ENCODE measurements around the gene MME. TPM values are rescaled to one million over a fixed set of nuclear protein-coding genes. Genes with fewer than 3 reads are reported as not detected.

MME gene
- total and polyA plus RNA-seq, 10 of the 15 experiments (the other 5 are each of a cell fraction or from before 2014, with no cell fraction given), result under 0.01 to 0.23 (median 0.09) TPM; not detected in 3

DNA sequence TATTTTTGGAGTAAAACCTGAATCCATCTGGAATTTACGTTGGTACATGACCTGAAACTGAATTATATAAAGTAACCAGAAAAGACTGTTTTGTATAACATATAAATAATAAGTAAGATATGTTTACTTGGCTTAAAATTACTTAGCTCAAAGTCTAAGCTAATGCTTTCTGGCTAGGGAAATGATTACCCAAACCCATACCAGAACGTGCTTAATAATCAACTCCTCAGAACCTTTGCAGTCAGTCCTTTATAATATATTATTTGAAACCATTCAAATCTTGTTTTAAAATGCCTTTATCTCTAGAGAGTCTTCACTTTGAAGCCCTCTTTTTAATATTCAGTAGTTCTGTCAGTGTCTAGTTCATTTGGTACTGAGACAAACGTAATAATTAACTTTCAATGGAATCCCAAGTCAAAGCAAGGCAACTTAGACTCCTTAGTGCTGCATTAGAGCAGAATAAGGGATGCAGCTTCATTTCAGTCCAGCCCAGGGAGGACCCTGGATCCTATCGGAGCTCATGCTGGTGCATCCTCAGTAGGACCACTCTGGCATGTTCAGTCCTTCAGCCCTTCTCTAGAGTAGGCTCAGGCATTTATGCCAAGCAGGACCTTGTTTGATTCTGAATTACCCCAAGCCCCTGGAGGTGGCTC lies 81.6 kb downstream of the MME start:
- no peaks in the 10 kb centered on the region for H3K27me3 ChIP-seq (replicated peaks in 1 of 2; ENCODE audit: control insufficient read depth in 2 of 2, insufficient read depth in 2 of 2, low read length in 1 of 2)
- no peak overlapping the region for H3K4me3 ChIP-seq
- H2AFZ ChIP-seq (ENCODE audit: control insufficient read depth, low read depth, low read length), result no peak overlapping the region
- under 1% methylated on average over 4 of the region's 4 CpGs for WGBS (ENCODE audit: insufficient coverage, insufficient replicate concordance, low lambda C conversion rate, missing lambda C conversion rate)
- no peak for TF ChIP-seq RELA (IDR thresholded peaks at IDR 0.05; ENCODE audit: borderline replicate concordance, partially characterized antibody)
- TF ChIP-seq TCF3 (IDR thresholded peaks at IDR 0.05; ENCODE audit: borderline replicate concordance, insufficient read depth, low read depth, low read length), result no peak
- no peak for TF ChIP-seq FOXK2 (IDR thresholded peaks at IDR 0.05)
- TF ChIP-seq SUPT20H (IDR thresholded peaks at IDR 0.05; ENCODE audit: borderline replicate concordance, control insufficient read depth, low read depth, low read length), result no peak
- TF ChIP-seq, protein P1, sequence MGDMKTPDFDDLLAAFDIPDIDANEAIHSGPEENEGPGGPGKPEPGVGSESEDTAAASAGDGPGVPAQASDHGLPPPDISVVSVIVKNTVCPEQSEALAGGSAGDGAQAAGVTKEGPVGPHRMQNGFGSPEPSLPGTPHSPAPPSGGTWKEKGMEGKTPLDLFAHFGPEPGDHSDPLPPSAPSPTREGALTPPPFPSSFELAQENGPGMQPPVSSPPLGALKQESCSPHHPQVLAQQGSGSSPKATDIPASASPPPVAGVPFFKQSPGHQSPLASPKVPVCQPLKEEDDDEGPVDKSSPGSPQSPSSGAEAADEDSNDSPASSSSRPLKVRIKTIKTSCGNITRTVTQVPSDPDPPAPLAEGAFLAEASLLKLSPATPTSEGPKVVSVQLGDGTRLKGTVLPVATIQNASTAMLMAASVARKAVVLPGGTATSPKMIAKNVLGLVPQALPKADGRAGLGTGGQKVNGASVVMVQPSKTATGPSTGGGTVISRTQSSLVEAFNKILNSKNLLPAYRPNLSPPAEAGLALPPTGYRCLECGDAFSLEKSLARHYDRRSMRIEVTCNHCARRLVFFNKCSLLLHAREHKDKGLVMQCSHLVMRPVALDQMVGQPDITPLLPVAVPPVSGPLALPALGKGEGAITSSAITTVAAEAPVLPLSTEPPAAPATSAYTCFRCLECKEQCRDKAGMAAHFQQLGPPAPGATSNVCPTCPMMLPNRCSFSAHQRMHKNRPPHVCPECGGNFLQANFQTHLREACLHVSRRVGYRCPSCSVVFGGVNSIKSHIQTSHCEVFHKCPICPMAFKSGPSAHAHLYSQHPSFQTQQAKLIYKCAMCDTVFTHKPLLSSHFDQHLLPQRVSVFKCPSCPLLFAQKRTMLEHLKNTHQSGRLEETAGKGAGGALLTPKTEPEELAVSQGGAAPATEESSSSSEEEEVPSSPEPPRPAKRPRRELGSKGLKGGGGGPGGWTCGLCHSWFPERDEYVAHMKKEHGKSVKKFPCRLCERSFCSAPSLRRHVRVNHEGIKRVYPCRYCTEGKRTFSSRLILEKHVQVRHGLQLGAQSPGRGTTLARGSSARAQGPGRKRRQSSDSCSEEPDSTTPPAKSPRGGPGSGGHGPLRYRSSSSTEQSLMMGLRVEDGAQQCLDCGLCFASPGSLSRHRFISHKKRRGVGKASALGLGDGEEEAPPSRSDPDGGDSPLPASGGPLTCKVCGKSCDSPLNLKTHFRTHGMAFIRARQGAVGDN (IDR thresholded peaks at IDR 0.05), result no peak
- TF ChIP-seq IRF4 (IDR thresholded peaks at IDR 0.05; ENCODE audit: low read depth, low read length), result no peak
- no peak for TF ChIP-seq CBX3 (IDR thresholded peaks at IDR 0.05; ENCODE audit: borderline replicate concordance, low read depth)
- no peak for TF ChIP-seq CBX5 (IDR thresholded peaks at IDR 0.05; ENCODE audit: low read depth)
- TF ChIP-seq, protein P2, sequence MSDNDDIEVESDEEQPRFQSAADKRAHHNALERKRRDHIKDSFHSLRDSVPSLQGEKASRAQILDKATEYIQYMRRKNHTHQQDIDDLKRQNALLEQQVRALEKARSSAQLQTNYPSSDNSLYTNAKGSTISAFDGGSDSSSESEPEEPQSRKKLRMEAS (IDR thresholded peaks at IDR 0.05; ENCODE audit: low read depth, low read length), result no peak
- H3K36me3 ChIP-seq (ENCODE audit: control insufficient read depth in 2 of 2, insufficient read depth in 2 of 2, low read length in 1 of 2), result no peaks in the 10 kb centered on the region
- in situ Hi-C loops (cut with MboI) (no loop called here), intact Hi-C loops (cut with micrococcal nuclease; ENCODE audit: unreplicated experiment) (no loop called here)
- H3K4me1 ChIP-seq (ENCODE audit: control insufficient read depth, insufficient read depth, low read length), result no peaks in the 10 kb centered on the region
- ATAC-seq (no peak), DNase-seq (ENCODE audit: low read depth, low spot score) (no peak), FAIRE-seq (no peak)
- no peak overlapping the region for H3K27ac ChIP-seq (ENCODE audit: control insufficient read depth, insufficient read depth)
- H3K9ac ChIP-seq (ENCODE audit: control insufficient read depth, insufficient read depth, low read length), result no peak overlapping the region
- BruUV-seq (replicated peaks), result no TSS peak
- ChIA-PET RAD21 (ENCODE audit: unreplicated experiment) (no interaction called here), CTCF (no interaction called here), POLR2A (no interaction called here), SMC1A (ENCODE audit: uncharacterized antibody, unreplicated experiment) (no interaction called here)
- H3K79me2 ChIP-seq (ENCODE audit: control insufficient read depth, insufficient read depth, low read length), result no peaks in the 10 kb centered on the region
- no peaks in the 10 kb centered on the region for H4K20me1 ChIP-seq (ENCODE audit: control insufficient read depth, insufficient read depth)
- H3K4me2 ChIP-seq (ENCODE audit: control insufficient read depth, insufficient read depth), result no peak overlapping the region
- H3K9me3 ChIP-seq (replicated peaks; ENCODE audit: control insufficient read depth, insufficient read depth, low read length), result no peaks in the 10 kb centered on the region

Measured in GM12878 (cell line).